ENCODE data around the gene ZNF575.
"Not testable (repeated sequence)": the region's sequence is repeated elsewhere in the genome, so short reads cannot be mapped to it uniquely, and the experiment has no call there.

ZNF575 gene

DNA sequence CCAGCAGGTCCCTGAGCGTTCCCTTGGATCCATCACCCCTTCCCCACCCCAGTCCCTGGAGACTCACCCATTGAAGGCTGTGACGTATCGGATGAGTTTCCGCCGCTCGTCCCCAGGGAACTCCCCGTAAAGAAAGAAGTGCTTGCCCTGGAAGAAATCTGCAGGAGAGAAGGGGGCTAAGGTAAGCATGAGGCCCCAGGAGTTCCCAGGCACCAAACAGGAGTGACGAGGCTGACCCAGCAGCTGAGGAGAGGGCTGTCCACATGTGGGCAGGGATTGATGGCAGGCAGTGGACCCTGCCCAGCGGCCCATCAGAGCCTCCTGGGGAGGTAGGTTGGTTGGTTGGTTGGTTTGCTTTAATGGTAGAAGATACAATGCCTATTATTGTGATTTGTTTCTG is 11.1 kb downstream of the ZNF575 start:
- no peak for DNase-seq (ENCODE audit: low read depth)

DNA sequence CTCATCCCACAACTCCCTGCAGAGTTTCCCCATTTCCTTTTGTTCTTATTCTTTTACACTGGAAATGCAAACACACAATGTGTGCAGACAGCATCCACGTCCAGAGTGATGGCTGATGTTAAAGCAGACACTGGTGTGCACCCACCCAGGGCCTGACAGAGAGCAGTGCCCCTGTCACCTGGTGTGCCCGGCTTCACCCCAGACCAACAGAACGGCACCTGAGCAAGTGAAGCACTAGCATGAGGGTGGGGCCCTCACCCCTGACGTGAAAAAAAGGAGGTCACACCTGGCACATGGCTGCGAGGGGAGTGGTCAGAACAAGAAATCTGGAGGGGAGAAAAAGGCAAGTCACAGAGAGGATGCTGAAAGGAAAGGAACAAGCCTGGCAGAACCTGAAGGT is 12.3 kb downstream of the ZNF575 start:
- no peak for DNase-seq (ENCODE audit: low read depth)

DNA sequence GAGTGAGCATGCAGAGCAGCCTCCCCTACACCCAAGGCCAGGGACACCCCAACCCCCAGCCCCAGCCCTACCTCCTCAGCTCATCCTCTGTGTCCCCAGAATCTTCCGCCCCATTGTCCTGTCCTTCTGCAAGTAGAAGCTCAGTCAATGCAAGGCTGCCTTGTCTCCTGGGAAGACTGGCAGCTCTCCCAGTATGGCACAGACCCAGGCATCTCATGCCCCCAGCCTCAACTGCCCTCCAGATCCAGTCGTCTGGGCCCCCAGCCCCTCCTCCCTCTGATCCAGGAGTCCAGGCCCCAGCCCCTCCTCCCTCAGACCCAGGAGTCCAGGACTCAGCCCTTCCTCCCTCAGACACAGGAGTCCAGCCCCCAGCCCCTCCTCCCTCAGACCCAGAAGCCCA is 13.0 kb downstream of the ZNF575 start:
- DNase-seq (ENCODE audit: low read depth): no peak

DNA sequence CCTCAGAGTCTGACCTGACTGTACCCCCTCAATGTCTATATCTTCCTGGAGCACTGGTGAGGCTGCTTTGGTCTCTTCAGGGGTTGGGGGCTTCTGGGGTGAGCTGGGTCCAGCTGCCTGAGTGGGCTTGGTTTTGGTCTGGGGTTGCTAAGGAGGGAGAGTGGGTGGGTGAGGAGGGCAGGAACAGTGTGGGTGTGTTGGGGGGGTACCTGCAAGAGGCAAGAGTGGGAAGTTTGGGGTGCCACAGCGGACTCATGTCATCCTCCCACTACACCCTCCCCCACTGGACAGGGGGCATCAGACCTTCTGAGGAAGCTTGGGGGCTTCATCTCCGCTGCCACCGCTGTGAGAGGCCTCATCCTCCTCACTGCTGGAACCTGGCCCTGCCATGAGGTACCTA is 13.6 kb downstream of the ZNF575 start:
- DNase-seq (ENCODE audit: low read depth): no peak

DNA sequence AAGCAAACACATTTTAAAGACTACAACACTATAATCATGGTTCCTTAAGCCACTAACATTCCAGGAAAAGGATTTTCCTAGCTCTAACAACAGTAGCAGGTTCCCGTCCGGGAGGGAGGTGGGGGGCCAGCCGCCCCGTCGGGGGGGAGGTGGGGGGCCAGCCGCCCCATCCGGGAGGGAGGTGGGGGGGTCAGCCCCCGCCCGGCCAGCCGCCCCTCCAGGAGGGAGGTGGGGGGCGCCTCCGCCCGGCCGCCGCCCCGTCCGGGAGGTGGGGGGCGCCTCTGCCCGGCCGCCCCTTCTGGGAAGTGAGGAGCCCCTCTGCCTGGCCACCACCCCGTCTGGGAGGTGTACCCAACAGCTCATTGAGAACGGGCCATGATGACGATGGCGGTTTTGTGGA is 14.9 kb downstream of the ZNF575 start:
- not testable (repeated sequence) for DNase-seq (ENCODE audit: low read depth)

DNA sequence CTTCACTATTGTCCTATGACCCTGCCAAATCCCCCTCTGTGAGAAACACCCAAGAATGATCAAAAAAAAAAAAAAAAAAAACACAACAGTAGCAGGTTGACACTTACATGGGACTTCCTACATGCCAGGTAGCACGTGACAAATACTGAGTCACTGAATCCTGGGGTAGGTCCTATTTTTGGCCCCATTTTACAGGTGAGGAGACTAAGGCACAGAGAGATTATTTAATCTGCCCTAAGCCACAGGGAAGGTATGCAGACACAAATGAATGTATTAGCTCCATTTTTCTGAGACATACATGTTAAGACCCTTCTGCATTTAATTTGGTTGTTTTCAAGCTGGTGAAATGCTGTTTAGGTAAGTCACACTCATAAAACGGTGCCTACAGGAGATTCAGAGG is 15.7 kb downstream of the ZNF575 start:
- DNase-seq (ENCODE audit: low read depth): no peak

DNA sequence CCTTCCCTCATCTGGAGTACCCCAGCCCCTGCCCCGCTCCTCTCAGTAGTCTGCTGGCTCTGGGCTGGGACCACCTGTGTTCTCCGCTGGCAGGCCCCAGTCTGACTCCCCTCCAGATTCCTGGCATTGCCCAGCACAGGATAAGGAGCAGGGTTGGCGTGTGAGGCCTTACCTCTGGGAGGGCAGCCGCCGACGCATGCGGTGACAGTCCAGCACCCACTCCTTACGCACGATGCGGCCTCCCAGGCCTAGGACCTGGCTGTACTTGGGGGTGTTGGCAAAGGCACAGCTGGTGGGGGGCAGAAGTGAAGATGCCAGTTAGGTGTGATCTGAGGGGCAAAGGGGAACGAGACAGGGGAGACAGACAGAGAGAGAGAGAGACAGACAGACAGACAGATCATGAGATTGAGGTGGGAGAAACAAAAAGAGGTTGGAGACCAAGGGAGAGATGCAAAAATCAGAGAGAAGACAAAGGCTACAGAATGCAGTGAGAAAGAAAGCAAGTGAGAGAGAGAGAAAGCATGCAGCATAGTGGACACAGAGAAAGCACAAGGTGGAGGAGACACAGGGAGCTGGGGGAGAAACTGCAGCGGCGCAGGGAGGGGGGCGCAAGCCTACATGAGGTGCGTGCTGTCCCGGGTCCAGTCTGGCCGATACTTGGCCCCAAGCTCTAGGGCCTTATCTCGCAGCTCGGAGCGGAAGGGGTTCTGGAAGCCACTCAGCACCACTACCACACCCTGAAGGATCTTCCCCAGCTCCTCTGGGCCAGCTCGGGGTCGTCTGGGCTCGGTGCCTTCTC is 18.6 kb downstream of the ZNF575 start:
- no peak for DNase-seq (ENCODE audit: low read depth)

DNA sequence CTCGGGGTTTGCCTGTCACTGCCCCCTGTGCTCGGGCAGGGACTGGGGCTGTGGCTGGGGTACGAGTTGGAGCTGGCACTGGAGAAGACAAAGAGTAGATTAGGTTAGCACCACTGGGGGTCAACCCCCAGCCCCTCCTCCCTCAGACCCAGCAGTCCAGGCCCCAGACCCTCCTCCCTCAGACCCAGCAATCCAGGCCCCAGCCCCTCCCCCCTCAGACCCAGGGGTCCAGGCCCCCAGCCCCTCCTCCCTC is 19.1 kb downstream of the ZNF575 start:
- no peak for DNase-seq (ENCODE audit: low read depth)

DNA sequence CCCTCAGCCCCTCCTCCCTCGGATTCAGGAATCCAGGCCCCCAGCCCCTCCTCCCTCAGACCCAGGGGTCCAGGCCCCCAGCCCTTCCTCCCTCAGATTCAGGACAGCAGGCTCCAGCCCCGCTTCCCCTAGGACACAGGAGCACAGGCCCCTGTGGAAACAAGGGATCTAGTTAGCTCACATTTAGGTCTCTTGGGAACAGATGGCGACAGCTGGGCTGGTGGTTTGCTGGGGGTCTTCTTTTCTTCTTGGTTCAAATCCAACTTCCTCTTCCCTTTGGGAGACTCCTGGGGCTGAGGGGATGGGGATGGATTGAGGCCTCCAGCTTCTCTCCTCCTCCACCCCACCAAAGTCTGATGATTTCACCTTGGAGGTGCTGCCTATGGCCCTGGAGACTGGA is 19.6 kb downstream of the ZNF575 start:
- no peak for DNase-seq (ENCODE audit: low read depth)

DNA sequence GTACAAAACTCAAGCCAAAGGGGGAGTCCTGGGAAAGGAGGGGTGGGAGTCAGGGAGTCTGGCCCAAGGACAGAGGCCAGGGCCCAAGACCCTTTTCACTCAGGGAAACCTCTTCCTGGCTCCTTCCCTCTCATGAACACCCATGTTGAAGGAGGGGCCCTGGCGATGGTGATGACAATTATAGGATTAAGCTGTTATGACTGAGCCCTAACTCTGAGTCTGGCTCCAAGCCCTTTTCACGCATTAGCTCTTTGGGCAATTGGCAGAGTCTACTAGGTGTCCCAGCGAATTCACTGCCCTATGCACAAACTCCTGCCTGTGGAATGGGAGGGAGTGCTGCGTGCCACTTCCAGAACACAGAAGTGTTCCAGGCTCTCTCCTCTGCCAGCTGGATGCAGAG is 20.7 kb downstream of the ZNF575 start:
- DNase-seq (ENCODE audit: low read depth): no peak

DNA sequence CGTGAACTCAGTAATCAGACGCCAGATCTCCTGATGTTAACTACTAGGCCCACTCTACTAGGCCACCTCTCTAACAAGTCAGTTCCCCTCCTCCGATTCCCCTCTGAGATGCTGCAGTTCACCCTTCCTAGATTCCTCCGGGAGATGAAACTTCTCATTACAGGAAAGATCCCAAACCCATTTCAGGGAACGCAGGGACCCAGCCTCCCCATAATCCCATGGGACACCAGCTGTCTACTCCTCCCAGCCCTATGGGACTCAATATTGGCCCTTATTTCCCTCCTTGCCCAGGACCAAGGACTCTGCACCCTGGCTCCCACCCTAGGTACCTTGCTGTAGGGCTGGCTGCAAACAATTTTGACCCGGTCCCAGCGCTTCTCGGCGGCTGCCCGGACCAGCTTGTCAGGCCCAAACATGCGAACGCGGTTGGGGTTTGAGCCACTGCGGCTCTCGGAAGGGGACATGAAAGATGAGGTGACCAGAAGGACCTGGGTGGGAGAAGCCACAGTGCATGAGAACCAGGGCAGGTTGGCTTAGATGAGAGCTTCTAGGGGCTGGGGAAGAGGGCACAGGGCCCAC is 21.4 kb downstream of the ZNF575 start:
- DNase-seq (ENCODE audit: low read depth): no peak

DNA sequence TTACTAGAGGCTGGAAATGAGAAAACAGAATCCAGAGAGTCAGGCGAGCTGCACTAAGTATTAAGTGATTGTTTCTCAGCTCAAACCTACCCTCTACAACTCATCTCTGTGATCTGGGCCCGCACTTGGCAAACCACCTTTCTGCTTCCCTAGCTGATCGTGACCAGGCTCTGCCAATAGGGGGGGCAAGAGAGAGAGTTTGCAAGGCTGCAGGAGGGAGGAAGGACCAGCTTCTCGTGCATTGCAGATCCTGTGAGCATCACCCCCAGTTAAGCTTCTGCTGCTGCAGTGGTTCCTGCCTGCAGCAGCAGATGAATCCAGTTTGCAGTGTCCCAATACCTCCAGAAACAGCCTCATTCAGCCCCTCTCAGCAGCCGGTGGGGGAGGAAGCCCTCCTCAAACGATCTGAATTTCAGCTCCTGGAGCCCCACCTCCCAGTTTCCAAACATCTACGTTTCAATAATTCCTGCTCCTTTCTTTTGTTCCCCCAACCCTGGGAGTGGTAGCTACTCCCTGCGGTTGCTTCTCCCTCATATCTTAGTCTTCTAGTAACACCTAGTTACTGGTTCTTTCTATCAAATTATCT is 22.3 kb downstream of the ZNF575 start:
- peak; percentile 71 for DNase-seq (ENCODE audit: low read depth)

DNA sequence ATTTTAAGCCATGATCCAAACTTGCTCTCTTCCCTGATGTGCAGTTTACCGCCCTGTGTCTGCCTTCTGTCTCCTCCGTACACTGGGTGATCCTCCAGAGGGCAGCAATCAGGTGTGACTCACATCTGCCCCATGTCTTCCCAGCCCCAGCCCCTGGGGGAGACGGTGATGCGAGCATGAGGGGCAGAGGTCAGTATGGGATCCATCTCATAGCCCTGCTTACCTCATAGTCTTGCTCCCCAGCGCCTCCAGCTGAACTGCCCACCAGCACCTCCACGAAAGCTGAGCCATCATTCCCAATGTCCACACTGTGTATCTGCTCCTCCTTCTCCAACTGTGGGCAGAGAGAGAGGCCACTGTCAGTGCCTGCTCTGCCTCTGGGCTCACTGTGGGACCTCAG is 27.7 kb downstream of the ZNF575 start:
- DNase-seq (ENCODE audit: low read depth): peak; percentile 43

DNA sequence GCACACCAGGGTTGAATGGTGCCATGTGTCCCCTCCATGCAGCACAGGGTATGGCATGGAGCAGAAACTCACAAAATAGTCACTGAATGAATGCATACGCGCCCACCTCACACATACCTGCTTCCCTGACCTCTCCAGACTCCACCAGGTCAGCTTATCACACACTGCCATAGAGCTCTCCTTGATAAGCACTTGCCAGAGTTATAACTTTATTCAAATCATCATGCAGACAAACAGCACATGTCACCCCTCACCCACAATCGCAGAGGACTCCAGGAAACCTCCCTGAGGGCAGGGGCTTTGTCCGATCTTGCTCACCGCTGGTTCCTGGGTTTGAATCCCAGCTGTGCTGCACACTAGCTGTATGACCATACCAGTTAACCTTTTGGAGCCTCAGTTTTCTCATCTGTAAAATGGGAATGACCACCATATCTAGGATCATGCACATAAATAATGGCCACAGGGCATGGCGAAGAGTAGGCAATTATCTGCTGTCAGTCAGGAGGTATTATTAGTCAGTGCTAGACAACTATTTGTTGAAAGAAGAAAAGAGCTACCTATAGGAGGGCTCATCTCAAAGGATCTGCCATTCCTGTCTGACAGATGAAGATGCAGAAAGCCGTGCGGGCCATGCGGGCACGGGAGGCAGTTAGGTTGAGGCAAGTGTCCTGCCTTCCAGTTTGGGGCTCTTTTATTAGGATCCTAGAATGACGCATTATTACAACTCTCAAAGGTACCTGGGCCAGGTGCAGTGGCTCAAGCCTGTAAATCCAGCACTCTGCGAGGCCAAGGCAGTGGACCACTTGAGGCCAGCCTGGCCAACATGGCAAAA is 28.4 kb downstream of the ZNF575 start:
- DNase-seq (ENCODE audit: low read depth): no peak

DNA sequence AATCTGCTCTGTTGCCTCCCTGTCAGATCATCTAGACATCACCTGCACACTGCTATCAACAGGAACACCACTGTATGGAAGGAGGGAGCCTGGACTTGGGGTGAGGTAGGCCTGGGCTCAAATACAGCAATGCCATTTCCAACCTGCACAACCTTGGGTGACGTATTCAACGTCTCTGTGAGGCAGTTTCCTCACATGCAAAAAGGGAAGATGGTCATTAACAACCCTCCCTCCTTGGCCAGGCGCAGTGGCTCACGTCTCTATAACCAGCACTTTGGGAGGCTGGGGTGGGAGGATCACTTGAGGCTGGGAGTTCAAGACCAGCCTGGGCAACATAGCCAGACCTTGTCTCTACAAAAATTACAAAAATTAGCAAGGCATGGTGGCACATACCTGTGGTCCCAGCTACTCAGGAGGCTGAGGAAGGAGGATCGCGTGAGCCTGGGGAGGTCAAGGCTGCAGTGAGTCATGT is 29.3 kb downstream of the ZNF575 start:
- DNase-seq (ENCODE audit: low read depth): no peak

DNA sequence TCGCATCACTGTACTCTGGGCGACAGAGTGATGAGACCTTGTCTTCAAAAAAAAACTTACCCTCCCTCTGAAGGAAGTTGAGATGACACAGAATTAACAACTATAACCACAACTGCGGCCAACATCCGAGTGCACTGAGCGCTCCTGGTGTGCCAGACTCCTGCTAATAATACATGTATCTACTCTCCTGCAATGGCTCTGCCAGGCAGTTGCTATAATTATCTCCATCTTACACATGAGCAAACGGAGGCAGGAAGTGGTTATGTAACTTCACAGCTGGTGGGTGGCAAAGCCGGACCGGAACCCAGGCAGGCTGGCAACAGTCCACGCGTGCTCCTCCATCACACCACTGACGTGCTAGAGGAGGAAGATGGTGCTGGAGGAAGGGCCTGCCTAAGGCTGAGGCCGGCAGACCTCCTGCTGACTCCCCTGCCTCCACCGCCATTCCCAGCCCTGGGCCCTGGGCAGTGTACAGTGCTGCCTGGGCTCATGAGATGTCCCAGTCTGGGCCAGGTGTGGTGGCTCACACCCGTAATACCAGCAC is 29.8 kb downstream of the ZNF575 start:
- peak; percentile 85 for DNase-seq (ENCODE audit: low read depth)

DNA sequence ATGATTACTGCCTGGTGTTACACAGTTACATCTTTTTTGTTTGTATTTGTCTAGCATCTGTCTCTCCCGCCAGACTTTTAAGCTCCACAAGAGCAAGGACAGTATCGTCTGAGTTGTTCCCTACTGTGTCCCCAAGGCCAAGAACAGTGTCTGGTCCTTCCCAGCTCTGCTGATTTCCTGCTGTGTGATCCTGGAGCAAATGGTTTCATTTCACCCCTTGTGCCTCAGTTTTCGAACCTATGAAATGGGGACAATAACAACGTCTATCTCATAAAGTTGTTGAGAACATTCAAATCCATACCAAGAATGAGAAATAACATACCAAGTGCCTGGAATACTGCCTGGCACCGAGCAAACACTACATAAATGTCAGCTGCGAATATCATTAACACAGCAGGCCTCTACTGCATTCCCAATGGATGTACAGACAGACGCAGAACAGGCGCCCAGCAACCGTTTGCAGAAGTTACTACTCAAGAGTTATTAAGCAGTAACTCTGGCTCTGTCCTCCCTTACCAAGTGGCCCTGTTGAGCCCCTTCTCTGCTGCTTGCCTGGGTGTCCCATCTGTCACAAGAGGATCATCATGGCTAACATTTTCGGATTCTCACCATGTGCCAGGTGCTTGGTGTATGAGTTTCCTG is 30.9 kb downstream of the ZNF575 start:
- DNase-seq (ENCODE audit: low read depth): no peak

DNA sequence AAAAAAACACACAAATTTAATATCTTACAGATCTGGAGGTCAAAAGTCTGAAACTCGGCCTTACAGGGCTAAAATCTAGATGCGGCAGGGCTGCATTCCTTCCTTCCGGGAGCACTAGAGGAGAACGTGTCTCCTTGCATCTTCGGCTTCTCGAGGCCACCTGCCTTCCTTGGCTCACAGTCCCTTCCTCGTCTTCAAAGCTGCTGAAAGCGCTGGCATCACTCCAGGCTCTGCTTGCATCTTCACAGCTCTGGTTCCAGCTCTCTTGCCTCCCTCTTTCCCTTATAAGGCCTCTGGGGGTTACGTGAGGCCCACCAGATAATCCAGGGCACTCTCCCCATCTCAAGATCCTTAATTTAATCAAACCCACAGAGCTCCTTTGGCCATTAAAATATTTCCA is 31.8 kb downstream of the ZNF575 start:
- no peak for DNase-seq (ENCODE audit: low read depth)

DNA sequence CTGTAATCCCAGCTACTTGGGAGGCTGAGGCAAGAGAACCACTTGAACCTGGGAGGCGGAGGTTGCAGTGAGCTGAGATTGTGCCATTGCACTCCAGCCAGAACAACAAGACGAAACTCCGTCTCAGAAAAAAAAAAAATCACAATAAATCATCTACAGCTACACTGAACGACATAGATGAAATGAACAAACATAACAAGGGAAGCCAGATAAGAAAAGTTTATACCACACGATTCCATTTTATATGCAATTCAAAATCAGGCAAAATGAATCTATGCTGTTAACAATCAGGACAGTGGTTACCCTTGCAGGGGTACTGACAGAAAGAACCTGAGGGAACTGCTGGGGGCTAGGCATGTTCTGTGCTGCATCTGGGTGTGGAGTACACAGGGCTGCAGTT is 36.7 kb downstream of the ZNF575 start:
- no peak for DNase-seq (ENCODE audit: low read depth)

DNA sequence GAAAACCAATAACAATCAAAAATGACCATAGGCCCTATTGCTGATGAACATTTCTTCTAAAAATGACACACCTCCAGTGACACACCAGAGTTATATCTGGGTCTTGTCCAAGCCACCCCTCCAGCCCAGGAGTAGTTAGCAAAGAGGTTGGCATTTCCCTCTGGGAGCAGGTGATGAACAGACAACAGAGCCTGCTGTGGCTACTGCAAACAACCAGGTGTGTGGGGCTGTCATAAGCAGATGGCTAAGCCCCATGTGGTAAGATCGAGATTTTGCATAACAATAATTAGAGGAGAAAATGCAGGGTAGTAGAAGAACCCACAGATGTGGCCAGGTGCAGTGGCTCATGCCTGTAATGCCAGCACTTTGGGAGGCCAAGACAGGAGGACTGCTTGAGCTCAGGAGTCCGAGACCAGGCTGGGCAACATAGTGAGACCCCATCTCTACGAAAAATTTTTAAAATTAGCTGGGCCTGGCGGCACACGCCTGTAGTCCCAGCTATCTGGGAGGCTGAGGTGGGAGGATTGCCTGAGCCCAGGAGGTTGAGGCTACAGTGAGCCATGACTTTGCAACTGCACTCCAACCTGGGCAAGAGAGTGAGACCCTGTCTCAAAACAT is 37.3 kb downstream of the ZNF575 start:
- no peak for DNase-seq (ENCODE audit: low read depth)

DNA sequence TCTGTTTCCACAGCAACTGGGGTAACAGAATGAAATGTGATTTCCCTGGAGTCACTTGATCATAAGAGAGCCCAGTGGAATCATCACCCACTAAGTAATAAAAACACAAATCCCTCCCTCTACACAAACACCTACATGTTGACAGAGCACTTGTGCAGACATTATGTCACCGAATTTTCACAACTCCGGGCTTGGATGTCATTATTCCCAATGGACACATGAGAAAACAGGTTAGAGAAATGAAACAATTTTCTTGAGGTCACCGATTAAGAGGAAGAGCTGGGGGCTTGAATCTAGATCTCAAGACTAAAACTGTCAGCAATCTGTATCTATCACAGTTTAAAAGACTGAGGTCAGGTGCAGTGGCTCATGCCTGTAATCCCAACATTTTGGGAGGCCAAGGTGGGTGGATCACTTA is 39.2 kb downstream of the ZNF575 start:
- DNase-seq (ENCODE audit: low read depth): no peak

Data from iris pigment epithelial cell (primary cell).